Stimulated activated CD8-positive, alpha-beta memory T cell treated with anti-CD3 and anti-CD28 coated beads, Interleukin-12 subunit alpha, Interleukin-12 subunit beta, amount 100 ng/mL, for 1 hour (primary cell): ENCODE measurements around the gene SOCS2.
"Not testable (repeated sequence)": the region's sequence is repeated elsewhere in the genome, so short reads cannot be mapped to it uniquely, and the experiment has no call there.

ENCODE experiments used
- DNase-seq: peaks from one replicate; pipeline ENCODE4 v3.0.0-alpha.2; 2020; ENCODE audit warnings: low read depth

SOCS2 gene, protein sequence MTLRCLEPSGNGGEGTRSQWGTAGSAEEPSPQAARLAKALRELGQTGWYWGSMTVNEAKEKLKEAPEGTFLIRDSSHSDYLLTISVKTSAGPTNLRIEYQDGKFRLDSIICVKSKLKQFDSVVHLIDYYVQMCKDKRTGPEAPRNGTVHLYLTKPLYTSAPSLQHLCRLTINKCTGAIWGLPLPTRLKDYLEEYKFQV

DNA sequence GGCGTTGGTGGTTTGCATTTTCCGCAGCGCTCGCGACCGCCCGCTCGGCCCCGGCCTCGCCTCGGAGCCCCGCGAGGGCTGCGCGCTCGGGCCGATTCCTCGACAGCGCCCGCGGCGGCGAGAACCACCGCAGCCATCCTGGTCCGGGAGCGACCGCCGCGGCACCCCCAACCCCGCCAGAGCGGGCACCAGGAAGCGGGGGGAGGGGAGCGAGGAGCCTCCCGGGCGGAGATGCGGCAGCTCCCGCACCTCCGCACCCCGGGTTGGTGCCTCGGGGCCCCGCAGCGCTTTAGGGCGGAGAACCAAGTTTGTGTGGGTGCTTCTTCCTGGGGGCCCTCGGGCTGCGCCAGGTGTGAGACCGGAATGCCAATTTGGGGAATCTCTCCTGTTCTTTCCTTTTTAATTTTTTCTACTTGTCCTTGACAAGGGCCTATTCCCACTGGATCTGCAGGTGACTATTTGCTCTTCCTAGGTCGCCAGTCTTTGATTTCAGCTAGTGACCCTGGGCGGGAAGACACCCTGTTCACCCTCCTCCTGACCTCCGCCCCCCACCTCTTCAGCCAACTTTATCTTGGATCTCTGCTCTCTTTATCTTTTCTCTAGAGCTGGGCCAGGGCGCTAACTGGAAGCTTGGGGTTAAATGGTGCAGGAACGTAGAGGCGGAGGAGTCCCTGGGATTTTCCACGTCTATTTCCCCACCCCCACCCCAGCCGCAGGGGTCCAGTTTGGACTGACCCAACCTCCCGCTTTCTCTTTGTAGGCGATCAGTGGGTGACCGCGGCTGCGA is at the start of gene SOCS2:
SOCS2 (plus strand) TSS at position 751 of the 787 bp plus-strand sequence. CDS start 223 bp downstream, outside the sequence.
- no peak for DNase-seq

DNA sequence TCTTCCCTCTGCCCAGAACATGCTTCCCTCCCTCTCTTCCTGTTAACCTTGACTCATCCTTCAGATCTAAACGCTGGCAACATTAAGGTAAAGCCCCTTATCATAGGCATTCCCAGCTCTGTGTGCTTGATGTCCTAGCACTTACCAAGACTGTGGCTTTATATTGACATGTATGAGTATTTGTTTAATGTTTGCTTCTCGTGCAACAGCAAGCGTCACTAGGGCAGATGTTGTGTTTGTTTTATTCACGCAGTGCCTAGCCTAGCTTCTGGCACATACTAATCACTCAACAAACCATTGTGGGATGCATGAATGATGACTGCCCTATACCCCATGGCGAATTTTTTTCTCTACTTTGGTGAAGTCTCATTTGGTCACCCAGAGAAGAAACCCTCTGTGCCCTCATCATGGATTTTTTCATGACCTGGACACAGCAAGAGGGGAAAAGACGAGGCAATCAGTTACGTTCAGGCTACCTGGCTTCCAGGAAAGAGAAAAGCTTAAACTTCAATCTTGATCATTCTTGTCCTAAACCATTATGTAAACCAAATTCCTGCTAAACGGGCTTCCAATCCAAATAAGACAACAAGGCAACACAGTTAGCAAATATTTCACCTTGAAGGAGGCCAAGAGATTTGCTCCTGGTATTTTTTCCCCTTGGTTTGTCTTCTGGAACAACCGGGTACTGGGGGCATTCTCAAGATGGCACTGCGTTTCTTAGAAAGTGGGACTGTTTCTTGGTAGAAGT is 47.9 kb upstream of the SOCS2 start:
- no peak for DNase-seq

GRCh38 chr12:93526786-93527428 is 45.6 kb upstream of the SOCS2 start:
- DNase-seq: no peak

GRCh38 chr12:93530358-93530757 is 42.1 kb upstream of the SOCS2 start:
- DNase-seq: no peak

DNA sequence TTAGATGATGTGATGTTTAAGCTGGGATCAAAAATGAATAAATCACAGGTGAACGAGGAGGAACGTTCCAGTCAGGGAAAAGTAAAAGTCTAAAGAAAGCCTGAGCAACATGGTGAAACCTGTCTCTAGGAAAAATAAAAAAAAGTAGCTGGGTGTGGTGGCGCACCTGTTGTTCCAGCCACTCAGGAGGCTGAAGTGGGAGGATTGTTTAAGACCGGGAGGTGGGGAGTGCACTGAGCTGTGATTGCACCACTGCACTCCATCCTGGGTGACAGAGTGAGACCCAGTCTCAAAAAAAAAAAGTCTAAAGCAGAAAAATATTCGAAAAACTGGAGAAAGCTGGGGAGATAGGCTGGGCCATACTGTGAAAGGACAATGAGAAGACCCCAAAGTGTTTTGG is 39.2 kb upstream of the SOCS2 start:
- no peak for DNase-seq

- no peak for DNase-seq
Measured at GRCh38 chr12:93536111-93536765, 36.2 kb upstream of the SOCS2 start.

GRCh38 chr12:93536766-93537488 is 35.5 kb upstream of the SOCS2 start:
- no peak for DNase-seq

GRCh38 chr12:93537769-93538168 is 34.7 kb upstream of the SOCS2 start:
- no peak for DNase-seq

DNA sequence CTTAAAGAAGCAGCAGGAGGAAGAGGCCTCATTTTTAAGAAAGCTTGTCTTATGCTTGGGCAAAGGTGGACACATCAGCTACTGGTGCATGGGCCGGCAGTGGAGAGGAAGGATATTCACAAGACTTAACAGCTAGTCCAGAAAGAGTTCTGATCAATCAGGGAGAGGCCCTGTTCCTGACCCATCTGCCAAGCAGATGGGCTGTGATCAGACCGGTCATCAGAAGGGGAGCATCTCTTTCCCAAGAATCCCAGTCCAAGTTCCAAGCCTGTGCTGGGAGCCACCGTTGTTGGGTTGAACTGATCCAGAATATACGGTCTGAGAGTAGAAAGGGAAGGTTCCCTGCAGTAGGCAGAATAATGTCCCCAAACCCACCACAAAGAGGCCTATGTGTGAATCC is 32.7 kb upstream of the SOCS2 start:
- no peak for DNase-seq

DNA sequence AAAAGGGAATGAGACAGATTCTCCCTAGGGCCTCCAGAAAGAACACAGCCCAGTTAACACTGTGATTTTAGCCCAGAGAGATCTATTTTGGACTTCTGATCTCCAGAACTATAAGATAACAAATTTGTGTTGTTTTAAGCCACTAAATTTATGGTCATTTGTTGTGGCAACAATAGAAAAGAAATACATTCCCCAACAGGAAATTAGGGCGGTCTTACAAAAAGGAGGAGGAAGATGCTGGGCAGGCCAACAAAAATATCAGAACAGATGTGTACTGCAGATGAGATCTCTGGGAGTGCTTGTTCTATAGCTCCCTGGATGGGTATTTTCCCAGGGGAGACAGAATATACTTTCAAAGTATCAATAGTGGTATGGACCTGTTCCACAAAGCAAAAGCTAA is 32.0 kb upstream of the SOCS2 start:
- no peak for DNase-seq

DNA sequence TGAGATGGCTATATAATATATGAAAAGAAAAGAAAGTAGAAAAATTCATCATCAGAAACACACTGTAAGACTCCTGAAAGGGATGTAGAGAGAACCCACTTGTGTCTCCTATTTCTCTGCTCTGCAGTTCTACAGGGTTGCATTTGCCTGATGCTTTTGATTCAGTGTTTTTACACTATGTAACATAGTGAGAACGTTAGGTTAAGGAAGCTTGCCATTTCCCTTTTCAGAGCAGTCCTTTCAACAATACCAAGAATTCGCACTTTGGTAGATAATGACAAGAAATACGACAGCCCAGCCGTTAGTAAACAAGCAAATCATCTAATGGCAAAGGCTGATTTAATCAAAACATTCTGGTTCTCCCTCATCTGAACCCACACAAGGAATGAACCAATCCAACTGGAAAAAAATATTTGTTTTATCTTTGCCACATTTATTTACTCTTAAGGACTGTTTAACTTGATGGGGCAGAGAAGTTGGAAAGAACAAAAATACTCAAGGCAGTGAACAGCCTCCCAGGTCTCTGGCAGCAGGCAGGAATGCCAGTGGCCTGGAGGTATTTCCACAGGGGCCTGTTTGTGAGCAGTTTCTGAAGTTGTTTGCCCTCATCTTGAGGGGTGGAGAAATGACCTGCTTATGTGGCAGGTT is 30.8 kb upstream of the SOCS2 start:
- no peak for DNase-seq

- DNase-seq: no peak
Measured at GRCh38 chr12:93547778-93548177, 24.7 kb upstream of the SOCS2 start.

GRCh38 chr12:93549174-93549573 is 23.3 kb upstream of the SOCS2 start:
- no peak for DNase-seq

- no peak for DNase-seq
Measured at GRCh38 chr12:93550748-93551611, 21.5 kb upstream of the SOCS2 start.

DNA sequence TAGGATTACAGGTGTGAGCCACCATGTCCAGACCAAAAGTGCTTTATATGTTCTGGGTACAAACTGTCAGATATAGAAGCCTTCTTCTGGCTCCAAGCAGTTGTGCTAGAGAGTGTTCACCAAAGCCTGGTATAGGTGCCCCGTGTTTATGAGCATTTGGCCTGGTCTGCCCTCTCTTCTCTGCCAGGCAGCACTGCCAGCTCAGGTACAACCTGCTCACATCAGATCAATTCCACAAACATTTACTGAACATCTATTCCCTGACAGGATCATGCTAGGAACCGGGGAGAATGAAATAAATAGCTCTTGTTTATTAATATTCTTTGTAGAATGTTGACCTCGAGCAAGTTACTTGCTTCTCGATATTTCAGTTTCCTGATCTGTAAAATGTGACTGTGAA is 20.0 kb upstream of the SOCS2 start:
- DNase-seq: no peak

DNA sequence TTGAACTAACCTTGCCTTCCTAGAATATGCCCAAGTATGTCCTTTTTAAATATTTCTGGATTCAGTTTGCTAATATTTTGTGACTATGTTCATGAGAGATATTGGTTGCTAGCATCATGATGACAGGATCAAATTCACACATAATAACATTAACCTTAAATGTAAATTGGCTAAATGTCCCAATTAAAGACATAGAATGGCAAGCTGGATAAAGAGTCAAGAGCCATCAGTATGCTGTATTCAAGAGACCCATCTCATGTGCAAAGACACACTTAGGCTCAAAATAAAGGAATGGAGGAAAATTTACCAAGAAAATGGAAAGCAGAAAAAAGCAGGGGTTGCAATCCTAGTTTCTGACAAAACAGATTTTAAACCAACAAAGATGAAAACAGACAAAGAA is 14.6 kb upstream of the SOCS2 start:
- not testable (repeated sequence) for DNase-seq

- DNase-seq: not testable (repeated sequence)
Measured at GRCh38 chr12:93558685-93559084, 13.8 kb upstream of the SOCS2 start.

GRCh38 chr12:93563807-93564538 is 8.5 kb upstream of the SOCS2 start:
- DNase-seq: no peak

- DNase-seq: no peak
Measured at GRCh38 chr12:93565760-93566159, 6.7 kb upstream of the SOCS2 start.
